Myometrial cell (primary cell): ENCODE measurements around the gene DPP4. TPM values are rescaled to one million over a fixed set of nuclear protein-coding genes. Genes with fewer than 3 reads are reported as not detected.

Experiments used
- total RNA-seq: library from RNA; depleted of rRNA; stranded (reverse); fragments of >200 nt; gene quantifications from 2 replicates; pipeline ENCODE4 v1.2.3, GENCODE V29; 2015

Gene DPP4
- 23.9 and 26.9 TPM in 2 replicates for total RNA-seq

GRCh38 chr2:162073888-162074631 lies at the start of gene DPP4:
Gene DPP4, minus strand, starts transcription at chr2:162074215. Its CDS starts 234 bp downstream, at chr2:162073981.

Other genes with a start within 250 kb of the DPP4 start
- not detected in 2 replicates for gene GCG, start 78.0 kb upstream of the DPP4 start, total RNA-seq
- gene FAP, start 169.2 kb upstream of the DPP4 start, total RNA-seq, result 72.6 and 84.9 TPM in 2 replicates
- gene IFIH1, start 244.5 kb upstream of the DPP4 start, total RNA-seq, result 2.9 and 5.7 TPM in 2 replicates